Astrocyte (in vitro differentiated cells and primary cell): ENCODE results near the gene ZNF592. TPM values are rescaled to one million over a fixed set of nuclear protein-coding genes. Genes with fewer than 3 reads are reported as not detected.

Experiments used
- DNase-seq: peaks from one replicate; pipeline ENCODE4 v3.0.0-alpha.2; 2010; ENCODE audit warnings: low read depth
- FAIRE-seq: peaks from 2 replicates; lab custom pipeline; 2011; peaks lifted over from hg19 to GRCh38; lab: Jason Lieb, UNC
- H2AFZ ChIP-seq: 2 replicates; pipeline ENCODE4 v1.6.0; 2012; ENCODE audit warnings: low read depth, low read length, inconsistent platforms
- H3K27ac ChIP-seq: 2 replicates; pipeline ENCODE4 v1.5.1; 2011; ENCODE audit warnings: low read depth, low read length, inconsistent platforms
- H3K27me3 ChIP-seq: 2 replicates; pipeline ENCODE4 v1.6.0; 2011; ENCODE audit warnings: low read length, inconsistent platforms; ENCODE audit not compliant: insufficient read depth
- H3K36me3 ChIP-seq: 2 replicates; pipeline ENCODE4 v1.5.1; 2011; ENCODE audit warnings: low read length, inconsistent platforms; ENCODE audit not compliant: insufficient read depth
- H3K4me1 ChIP-seq: 2 replicates; pipeline ENCODE4 v1.5.1; 2011; ENCODE audit warnings: low read length, inconsistent platforms; ENCODE audit not compliant: insufficient read depth
- H3K4me2 ChIP-seq: 2 replicates; pipeline ENCODE4 v1.6.0; 2012; ENCODE audit warnings: low read length, inconsistent platforms
- H3K4me3 ChIP-seq: 2 replicates; pipeline ENCODE4 v1.5.1; 2011; ENCODE audit warnings: low read depth, mild to moderate bottlenecking, low read length, inconsistent platforms; ENCODE audit not compliant: insufficient read depth
- H3K79me2 ChIP-seq: 2 replicates; pipeline ENCODE4 v1.6.0; 2012; ENCODE audit warnings: mild to moderate bottlenecking, low read length, inconsistent platforms; ENCODE audit not compliant: insufficient read depth
- H3K9ac ChIP-seq: 2 replicates; pipeline ENCODE4 v1.6.0; 2012; ENCODE audit warnings: mild to moderate bottlenecking, low read length, inconsistent platforms
- H3K9me3 ChIP-seq: 2 replicates; pipeline ENCODE4 v1.5.1; 2012; ENCODE audit warnings: low read depth, mild to moderate bottlenecking, low read length, inconsistent platforms; ENCODE audit not compliant: insufficient read depth
- H4K20me1 ChIP-seq: 2 replicates; pipeline ENCODE4 v1.6.0; 2012; ENCODE audit warnings: low read length, inconsistent platforms; ENCODE audit not compliant: insufficient read depth
- H3K27ac Mint-ChIP-seq: one replicate; pipeline ENCODE4 v1.8.0; 2021; ENCODE audit warnings: mild to moderate bottlenecking, mixed read lengths; ENCODE audit not compliant: unreplicated experiment
- H3K27me3 Mint-ChIP-seq: one replicate; pipeline ENCODE4 v1.8.0; 2021; ENCODE audit warnings: low read depth, mixed read lengths; ENCODE audit not compliant: unreplicated experiment
- H3K36me3 Mint-ChIP-seq: one replicate; pipeline ENCODE4 v1.8.0; 2021; ENCODE audit warnings: low read depth, mixed read lengths; ENCODE audit not compliant: unreplicated experiment
- H3K4me1 Mint-ChIP-seq: one replicate; pipeline ENCODE4 v1.8.0; 2021; ENCODE audit warnings: low read depth, mixed read lengths; ENCODE audit not compliant: unreplicated experiment
- H3K4me3 Mint-ChIP-seq: one replicate; pipeline ENCODE4 v1.8.0; 2021; ENCODE audit warnings: mild to moderate bottlenecking, moderate library complexity, mixed read lengths; ENCODE audit not compliant: unreplicated experiment
- H3K9me3 Mint-ChIP-seq: one replicate; pipeline ENCODE4 v1.8.0; 2021; ENCODE audit warnings: mild to moderate bottlenecking, mixed read lengths; ENCODE audit not compliant: unreplicated experiment
- CTCF ChIP-seq: IDR thresholded peaks from 2 replicates; pipeline ENCODE4 v1.5.1; 2011; ENCODE audit warnings: low read depth, mild to moderate bottlenecking, inconsistent platforms, low read length, moderate library complexity; ENCODE audit not compliant: insufficient read depth
- EZH2 ChIP-seq: IDR thresholded peaks from 2 replicates; pipeline ENCODE4 v1.6.1; 2012; ENCODE audit warnings: mild to moderate bottlenecking, low read length, inconsistent platforms; ENCODE audit not compliant: insufficient read depth
- total RNA-seq: library from RNA; stranded (reverse); gene quantifications from 2 replicates; pipeline ENCODE4 v1.2.1, GENCODE V29; 2021

ZNF592 gene
- total RNA-seq, 1 donor from 2014 or later = 25.1 TPM

- FAIRE-seq (no peak), DNase-seq (peak; percentile 35)
- Histone ChIP-seq H3K79me2 (no peaks in the 10 kb centered on the region), H3K36me3 (no peaks in the 10 kb centered on the region), H3K4me3 (no peak overlapping the region), H3K27ac (no peak overlapping the region), H3K4me1 (no peaks in the 10 kb centered on the region), H4K20me1 (peaks cover 4% of the 10 kb centered on the region), H2AFZ (no peak overlapping the region), H3K4me2 (no peak overlapping the region), H3K9me3 (no peaks in the 10 kb centered on the region), H3K9ac (no peak overlapping the region), H3K27me3 (peaks cover 3% of the 10 kb centered on the region)
- H3K9me3 Mint-ChIP-seq = no peaks in the 10 kb centered on the region
- H3K36me3 Mint-ChIP-seq = peaks cover 15% of the 10 kb centered on the region
- TF ChIP-seq EZH2 (no peak), CTCF (no peak)
- H3K4me1 Mint-ChIP-seq = peaks cover 4% of the 10 kb centered on the region
- H3K27ac Mint-ChIP-seq = no peak overlapping the region
- H3K27me3 Mint-ChIP-seq = peaks cover 25% of the 10 kb centered on the region
- H3K4me3 Mint-ChIP-seq = no peak overlapping the region
These were observed 85.2 kb downstream of the ZNF592 start for GRCh38 chr15:84833447-84834228.

DNA sequence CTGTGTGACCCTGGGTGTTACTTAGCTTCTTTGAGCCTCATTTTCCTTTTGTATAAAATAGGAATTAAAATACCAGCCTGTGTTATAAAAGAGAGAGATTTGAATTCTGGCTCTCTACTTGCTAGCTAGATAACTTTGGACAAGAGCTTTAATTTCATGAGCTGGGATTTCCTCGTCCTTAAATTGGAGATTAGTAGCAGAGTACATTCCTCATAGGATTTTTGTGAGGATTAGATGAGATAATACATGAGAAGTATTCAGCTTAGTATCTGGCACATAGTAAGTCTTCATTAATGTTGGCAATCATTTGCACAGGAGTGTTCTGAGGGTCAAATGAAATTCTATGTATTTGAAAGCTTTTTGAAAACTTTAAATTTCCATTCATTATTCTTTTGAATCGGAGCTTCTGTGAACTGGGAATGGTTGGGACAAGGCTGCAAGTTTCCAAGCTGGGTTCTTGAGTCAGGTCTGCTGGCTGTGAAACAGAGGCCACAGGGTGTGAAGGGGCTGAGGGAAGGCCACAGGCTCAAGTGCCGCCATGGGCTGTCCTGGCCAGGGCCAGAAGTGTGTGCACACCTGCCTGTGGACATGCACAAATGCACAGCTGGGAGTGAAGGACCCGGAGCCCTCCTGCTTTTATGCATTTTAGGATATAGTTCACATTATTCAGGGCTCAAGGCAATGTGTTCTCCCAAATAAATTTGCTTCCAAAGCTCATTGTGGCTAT, 86.0 kb downstream of the ZNF592 start:
- peaks cover 4% of the 10 kb centered on the region for H4K20me1 ChIP-seq
- no peaks in the 10 kb centered on the region for H3K9me3 ChIP-seq
- no peaks in the 10 kb centered on the region for H3K79me2 ChIP-seq
- no peak for TF ChIP-seq CTCF
- no peak for TF ChIP-seq EZH2
- H3K4me3 ChIP-seq = no peak overlapping the region
- H3K4me1 ChIP-seq = no peaks in the 10 kb centered on the region
- H3K4me2 ChIP-seq = no peak overlapping the region
- Mint-ChIP-seq H3K4me3 (no peak overlapping the region), H3K27ac (no peak overlapping the region), H3K9me3 (no peaks in the 10 kb centered on the region), H3K36me3 (peaks cover 15% of the 10 kb centered on the region), H3K27me3 (peaks cover 25% of the 10 kb centered on the region), H3K4me1 (peaks cover 4% of the 10 kb centered on the region)
- H2AFZ ChIP-seq = no peak overlapping the region
- FAIRE-seq = no peak
- no peak for DNase-seq
- H3K36me3 ChIP-seq = no peaks in the 10 kb centered on the region
- no peak overlapping the region for H3K27ac ChIP-seq
- peaks cover 3% of the 10 kb centered on the region for H3K27me3 ChIP-seq
- H3K9ac ChIP-seq = no peak overlapping the region
